Stomach (tissue), 9 donors: ENCODE measurements around the gene ARHGEF5. TPM values are rescaled to one million over a fixed set of nuclear protein-coding genes. Genes with fewer than 3 reads are reported as not detected.

Source experiments
- DNase-seq, 2 donors: peaks; one replicate each; pipeline versions ENCODE4 v3.0.0 to v3.0.0-alpha.2; 2013 to 2019
- H3K27ac ChIP-seq, 5 donors: fragments of 200-600 bp in 4 of 5; sonication (generic) in 4 of 5; one replicate each; pipeline ENCODE4 v1.5.1; 2013 to 2019; ENCODE audit warnings: mild to moderate bottlenecking in 1 of 5, moderate library complexity in 1 of 5
- H3K27me3 ChIP-seq, 3 donors: fragments of 200-600 bp; sonication (generic); one replicate each; pipeline ENCODE4 v1.5.1; 2017 to 2019; ENCODE audit warnings: mixed run types in 1 of 3
- H3K36me3 ChIP-seq, 4 donors: fragments of 200-600 bp; sonication (generic); 1 replicate in 3 of 4; 2 replicates in 1 of 4; pipeline ENCODE4 v1.5.1; 2016 to 2019
- H3K4me1 ChIP-seq, 4 donors: fragments of 200-600 bp; sonication (generic); one replicate each; pipeline ENCODE4 v1.5.1; 2016 to 2019
- H3K4me3 ChIP-seq, 4 donors: fragments of 200-600 bp; sonication (generic) in 3 of 4; one replicate each; pipeline ENCODE4 v1.5.1; 2016 to 2019; ENCODE audit warnings: mild to moderate bottlenecking in 1 of 4
- H3K9me3 ChIP-seq, 4 donors: fragments of 200-600 bp; sonication (generic); one replicate each; pipeline ENCODE4 v1.5.1; 2016 to 2019
- EP300 ChIP-seq: sonication (generic); formaldehyde crosslinking; IDR thresholded peaks from one replicate; pipeline ENCODE4 v1.6.1; 2017; ENCODE audit warnings: antibody characterized with exemption
- POLR2A ChIP-seq, 4 donors: fragments of 450-650 bp; IDR thresholded peaks; one replicate each; pipeline ENCODE4 v1.6.1; 2016; ENCODE audit warnings: antibody characterized with exemption in 4 of 4, control low read depth in 2 of 4, mild to moderate bottlenecking in 1 of 4, moderate library complexity in 1 of 4
- POLR2AphosphoS5 ChIP-seq, 3 donors: sonication (generic); formaldehyde crosslinking; IDR thresholded peaks; one replicate each; pipeline ENCODE4 v1.6.1; 2016; ENCODE audit warnings: antibody characterized with exemption in 3 of 3
- WGBS, 5 donors: extraction: QIAGEN DNeasy Blood & Tissue Kit in 3 of 5; methylation state at CpG; one replicate each; pipeline versions ENCODE4 v1.1.5 to v1.1.7; 2013 to 2018; 5-methylcytosine and 5-hydroxymethylcytosine counted together
- intact Hi-C: fragments of 100-400 bp; cut with DNase I; formaldehyde crosslinking; loops from one replicate; pipeline ENCODE4 v1.15.1; 2023; ENCODE audit warnings: low total_unique reads
- polyA plus RNA-seq, 3 donors: library from polyadenylated mRNA; stranded (reverse); fragments of 200-250 nt; gene quantifications; one replicate each; pipeline ENCODE4 v1.2.3, GENCODE V29; 2013
- total RNA-seq, 5 donors: library from RNA; depleted of rRNA; stranded (reverse); fragments of >200 nt; gene quantifications; one replicate each; pipeline versions ENCODE4 v1.1.0 to v1.2.3, GENCODE V29; 2014 to 2016
- TF ChIP-seq, protein P1 (sequence below), 7 experiments: fragments of 450-650 bp in 4 of 7; fragments of 200-600 bp in 3 of 7; sonication (generic) in 3 of 7; IDR thresholded peaks; one replicate each; pipeline ENCODE4 v1.5.1; 2016 to 2019; ENCODE audit warnings: antibody characterized with exemption in 7 of 7, control low read depth in 2 of 7, mild to moderate bottlenecking in 1 of 7
- donor health status: healthy with polysubstance abuse.
- donor health status: Bipolar disorder and iron deficiency.
- donor health status: healthy.

ARHGEF5 gene
- total and polyA plus RNA-seq, 8 donors, result 9.4 to 92.1 (median 14.2) TPM

DNA sequence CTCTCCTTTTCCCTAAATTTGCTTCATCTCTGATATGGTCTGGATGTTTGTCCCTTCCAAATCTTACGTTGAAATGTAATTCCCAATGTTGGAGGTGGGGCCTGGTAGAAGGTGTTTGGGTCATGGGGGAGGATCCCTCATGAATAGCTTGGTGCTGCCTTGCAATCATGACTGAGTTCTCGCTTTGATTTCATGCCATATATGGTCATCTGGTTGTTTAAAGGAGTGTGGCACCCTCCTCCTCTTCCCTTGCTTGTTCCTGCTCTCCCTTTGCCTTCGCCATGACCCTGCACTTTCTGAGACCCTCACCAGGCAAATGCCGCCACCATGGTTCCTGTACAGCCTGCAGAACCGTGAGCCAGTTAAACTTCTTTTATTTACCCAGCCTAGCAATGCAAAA is 33.7 kb downstream of the ARHGEF5 start:
- Histone ChIP-seq H3K27me3 (no peaks in the 10 kb centered on the region), H3K9me3 (no peaks in the 10 kb centered on the region), H3K36me3 (no peaks in the 10 kb centered on the region), H3K4me1 (peaks cover 0 to 13% (median 6%) of the 10 kb centered on the region in 4 donors), H3K27ac (no peak overlapping the region), H3K4me3 (no peak overlapping the region)
- no peak for DNase-seq
- intact Hi-C loops, result no loop called here
- TF ChIP-seq, protein P1, sequence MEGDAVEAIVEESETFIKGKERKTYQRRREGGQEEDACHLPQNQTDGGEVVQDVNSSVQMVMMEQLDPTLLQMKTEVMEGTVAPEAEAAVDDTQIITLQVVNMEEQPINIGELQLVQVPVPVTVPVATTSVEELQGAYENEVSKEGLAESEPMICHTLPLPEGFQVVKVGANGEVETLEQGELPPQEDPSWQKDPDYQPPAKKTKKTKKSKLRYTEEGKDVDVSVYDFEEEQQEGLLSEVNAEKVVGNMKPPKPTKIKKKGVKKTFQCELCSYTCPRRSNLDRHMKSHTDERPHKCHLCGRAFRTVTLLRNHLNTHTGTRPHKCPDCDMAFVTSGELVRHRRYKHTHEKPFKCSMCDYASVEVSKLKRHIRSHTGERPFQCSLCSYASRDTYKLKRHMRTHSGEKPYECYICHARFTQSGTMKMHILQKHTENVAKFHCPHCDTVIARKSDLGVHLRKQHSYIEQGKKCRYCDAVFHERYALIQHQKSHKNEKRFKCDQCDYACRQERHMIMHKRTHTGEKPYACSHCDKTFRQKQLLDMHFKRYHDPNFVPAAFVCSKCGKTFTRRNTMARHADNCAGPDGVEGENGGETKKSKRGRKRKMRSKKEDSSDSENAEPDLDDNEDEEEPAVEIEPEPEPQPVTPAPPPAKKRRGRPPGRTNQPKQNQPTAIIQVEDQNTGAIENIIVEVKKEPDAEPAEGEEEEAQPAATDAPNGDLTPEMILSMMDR (IDR thresholded peaks at IDR 0.05), result no peak
- TF ChIP-seq POLR2A (IDR thresholded peaks at IDR 0.05), result no peak
- no peak for TF ChIP-seq EP300
- no peak for TF ChIP-seq POLR2AphosphoS5 (IDR thresholded peaks at IDR 0.05)
- WGBS, 5 donors, result 68 to 80% (median 74%) methylated on average over 5 of the region's 5 CpGs

DNA sequence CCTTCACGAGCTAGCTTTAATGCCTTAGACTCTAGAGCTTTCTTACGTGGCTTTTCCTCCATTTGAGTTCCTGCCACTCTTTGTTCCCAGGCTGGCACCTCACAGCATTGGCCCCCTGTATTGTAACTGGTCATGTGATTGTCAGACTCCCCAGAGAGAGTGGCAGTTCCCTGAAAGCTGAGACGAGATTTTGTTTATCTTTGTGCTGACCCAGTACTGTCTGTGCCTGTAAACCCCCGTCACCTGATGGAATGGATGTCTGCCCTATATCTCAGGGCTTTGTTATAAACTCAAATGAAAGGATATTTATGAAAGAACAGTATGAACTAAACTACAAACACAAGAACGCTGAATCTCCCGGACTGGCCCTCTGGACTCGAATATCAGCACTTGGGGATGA is 35.3 kb downstream of the ARHGEF5 start:
- H3K36me3 ChIP-seq, result no peaks in the 10 kb centered on the region
- DNase-seq, result no peak

DNA sequence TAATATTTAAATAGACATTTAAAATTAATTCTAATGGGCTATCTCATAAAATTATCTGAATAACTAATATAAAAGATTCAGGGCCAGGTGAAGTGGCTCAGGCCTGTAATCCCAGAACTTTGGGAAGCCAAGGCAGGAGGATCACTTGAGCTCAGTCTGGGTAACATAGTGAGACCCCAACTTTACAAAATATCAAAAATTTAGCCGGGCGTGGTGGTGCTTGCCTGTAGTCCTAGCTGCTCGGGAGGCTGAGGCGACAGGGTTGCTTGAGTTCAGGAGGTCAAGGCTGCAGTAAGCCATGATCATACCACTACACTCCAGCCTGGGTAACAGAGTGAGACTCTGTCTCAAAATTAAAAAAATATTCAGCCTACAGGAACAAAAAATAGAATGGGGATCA is 35.8 kb downstream of the ARHGEF5 start:
- DNase-seq, result no peak
- H3K27me3 ChIP-seq, result no peaks in the 10 kb centered on the region
- H3K36me3 ChIP-seq, result no peaks in the 10 kb centered on the region
- intact Hi-C loops, result no loop called here
- peaks cover 0 to 8% (median 3%) of the 10 kb centered on the region in 4 donors for H3K4me1 ChIP-seq
- no peak overlapping the region for H3K27ac ChIP-seq
- no peaks in the 10 kb centered on the region for H3K9me3 ChIP-seq
- WGBS, 5 donors, result 95 to 98% (median 98%) methylated on average over 4 of the region's 4 CpGs
- H3K4me3 ChIP-seq, result no peak overlapping the region
- TF ChIP-seq EP300 (no peak), POLR2A (IDR thresholded peaks at IDR 0.05) (no peak), POLR2AphosphoS5 (IDR thresholded peaks at IDR 0.05) (no peak)
- TF ChIP-seq, protein P1 (IDR thresholded peaks at IDR 0.05), result no peak

More for the DNA sequence above, 35.3 kb downstream of the ARHGEF5 start:
- peaks cover 0 to 8% (median 3%) of the 10 kb centered on the region in 4 donors for H3K4me1 ChIP-seq
- no peaks in the 10 kb centered on the region for H3K9me3 ChIP-seq
- WGBS, 5 donors, result 50 to 70% (median 59%) methylated on average over 7 of the region's 7 CpGs
- TF ChIP-seq, protein P1 (IDR thresholded peaks at IDR 0.05), result no peak
- no peak for TF ChIP-seq EP300
- no peak for TF ChIP-seq POLR2AphosphoS5 (IDR thresholded peaks at IDR 0.05)
- no peak for TF ChIP-seq POLR2A (IDR thresholded peaks at IDR 0.05)
- no peaks in the 10 kb centered on the region for H3K27me3 ChIP-seq
- intact Hi-C loops, result no loop called here
- no peak overlapping the region for H3K4me3 ChIP-seq
- no peak overlapping the region for H3K27ac ChIP-seq

DNA sequence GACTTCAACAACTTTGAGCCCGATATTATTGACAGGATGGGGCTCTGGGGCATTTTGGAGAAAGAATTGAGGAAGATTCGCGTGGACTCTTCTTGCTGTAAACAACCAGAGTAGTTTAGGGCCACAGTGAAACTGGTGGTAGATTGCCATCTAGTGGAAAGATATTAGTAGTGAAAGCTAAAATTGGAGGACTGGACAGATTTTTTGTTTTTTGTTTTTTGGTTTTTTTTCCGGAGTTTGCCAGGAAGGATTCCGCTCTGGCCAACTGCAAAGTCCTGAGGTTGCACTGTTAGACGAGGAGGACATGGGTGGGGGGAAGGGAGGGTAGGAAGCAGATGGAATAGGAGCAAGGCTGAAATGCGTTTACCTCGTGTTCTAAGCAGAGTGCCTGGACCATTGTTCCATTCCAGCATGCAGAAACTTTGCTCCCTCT is 36.6 kb downstream of the ARHGEF5 start:
- Histone ChIP-seq H3K27ac (no peak overlapping the region), H3K27me3 (no peaks in the 10 kb centered on the region), H3K4me1 (peaks cover 0 to 8% (median 3%) of the 10 kb centered on the region in 4 donors), H3K9me3 (no peaks in the 10 kb centered on the region), H3K36me3 (no peaks in the 10 kb centered on the region), H3K4me3 (no peak overlapping the region)
- peak in 1 of 2 donors; percentile 82 for DNase-seq
- TF ChIP-seq, protein P1 (IDR thresholded peaks at IDR 0.05), result peak in 5 of 7 experiments; percentile 42 to 73 (median 58)
- TF ChIP-seq POLR2AphosphoS5 (IDR thresholded peaks at IDR 0.05) (no peak), EP300 (no peak), POLR2A (IDR thresholded peaks at IDR 0.05) (no peak)
- 1 to 7% (median 4%) methylated on average over 8 of the region's 8 CpGs for WGBS, 5 donors
- intact Hi-C loops, result no loop called here
